HG03045 (cell line): ENCODE results near the gene B3GNT7.
"Not testable (repeated sequence)": the region's sequence is repeated elsewhere in the genome, so short reads cannot be mapped to it uniquely, and the experiment has no call there.

Source experiments
- ATAC-seq: cut with Tn5 transposase; IDR thresholded peaks from one replicate; pipeline ENCODE4 v1.9.1; 2021; ENCODE audit warnings: mild to moderate bottlenecking, moderate library complexity; ENCODE audit not compliant: unreplicated experiment

B3GNT7 gene

DNA sequence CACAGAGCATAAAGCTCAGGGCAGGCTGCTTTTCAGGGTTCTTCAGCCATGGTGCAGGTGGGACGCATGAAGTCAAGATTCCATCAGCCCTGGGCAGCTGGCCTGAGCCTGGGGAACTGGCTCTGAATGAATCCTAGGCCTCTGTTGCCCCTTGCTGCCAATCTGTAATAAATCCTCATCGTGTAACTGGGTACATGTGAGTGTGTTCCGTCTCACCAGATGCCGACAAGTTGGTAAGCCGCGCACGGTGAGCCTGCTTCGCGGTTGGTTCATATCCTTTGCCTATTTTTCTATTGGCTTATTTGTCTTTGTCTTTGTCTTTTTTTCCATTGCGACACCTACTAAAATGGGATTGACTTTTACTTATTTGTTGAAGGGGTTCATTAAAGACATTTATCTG, 27.7 kb downstream of the B3GNT7 start:
- ATAC-seq = no peak

- ATAC-seq = no peak
These were observed 29.8 kb downstream of the B3GNT7 start for GRCh38 chr2:231425291-231425810.

- no peak for ATAC-seq
These were observed 30.5 kb downstream of the B3GNT7 start for GRCh38 chr2:231425811-231426703.

DNA sequence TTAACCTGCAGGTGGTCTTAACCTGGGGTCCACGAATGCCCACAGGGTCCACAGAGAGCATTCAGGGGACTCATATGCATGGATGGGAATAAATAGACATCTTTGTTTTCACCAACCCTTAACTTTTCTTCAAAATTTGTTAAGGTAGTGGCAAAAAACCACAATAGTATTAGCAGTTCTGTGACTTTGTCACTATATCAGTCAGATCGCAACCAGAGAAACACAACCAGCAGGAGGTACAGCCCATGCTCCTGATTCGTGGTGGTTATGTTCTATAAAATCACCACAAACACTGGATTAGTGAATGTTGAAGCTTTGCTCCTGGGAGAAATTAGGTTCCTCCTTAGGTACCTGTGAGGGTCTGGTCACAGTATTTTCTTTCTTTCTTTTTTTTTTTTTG, 31.6 kb downstream of the B3GNT7 start:
- ATAC-seq = no peak

- no peak for ATAC-seq
These were observed 33.6 kb downstream of the B3GNT7 start for GRCh38 chr2:231429152-231429551.

GRCh38 chr2:231429901-231430300, 34.4 kb downstream of the B3GNT7 start:
- no peak for ATAC-seq

GRCh38 chr2:231430437-231430836, 34.9 kb downstream of the B3GNT7 start:
- ATAC-seq = not testable (repeated sequence)

GRCh38 chr2:231431606-231432005, 36.1 kb downstream of the B3GNT7 start:
- no peak for ATAC-seq

DNA sequence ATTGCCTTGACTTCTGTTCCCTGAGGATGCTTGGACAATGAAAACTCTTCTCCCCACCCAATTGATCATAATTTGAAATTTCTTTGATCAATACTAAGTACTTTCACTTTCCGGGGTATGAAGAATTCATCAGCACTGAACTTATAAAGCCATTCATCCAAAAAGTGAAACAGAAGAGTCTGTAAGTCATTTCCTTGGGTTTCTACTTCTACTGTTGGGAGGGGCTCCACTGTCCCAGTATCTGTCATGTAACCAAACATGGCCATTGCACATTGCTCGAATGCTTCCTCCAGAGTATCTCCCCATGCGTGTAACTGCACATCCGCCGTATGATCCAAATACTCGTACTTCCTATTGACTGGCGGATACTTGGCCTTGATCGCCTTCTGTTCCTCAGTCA, 38.5 kb downstream of the B3GNT7 start:
- ATAC-seq = no peak

DNA sequence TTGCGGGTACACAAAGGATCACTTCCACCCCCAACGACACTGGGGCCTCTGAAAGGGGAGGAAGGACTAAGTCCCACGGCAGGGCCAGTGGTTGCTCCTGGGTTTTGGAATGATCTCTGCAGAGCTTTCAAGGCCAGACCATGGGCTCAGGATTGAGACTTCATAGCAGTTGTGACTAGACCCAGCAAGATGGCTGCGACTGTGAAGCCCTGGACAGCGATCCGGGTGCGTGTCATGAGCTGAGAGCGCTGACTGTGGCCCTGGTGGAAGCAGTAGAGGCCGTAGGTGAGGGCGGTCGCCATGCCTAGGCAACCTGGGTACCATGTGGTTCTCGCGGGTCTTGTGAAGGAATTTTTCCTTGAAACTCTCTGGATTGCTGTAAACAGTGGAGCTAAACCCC, 41.4 kb downstream of the B3GNT7 start:
- ATAC-seq = no peak

DNA sequence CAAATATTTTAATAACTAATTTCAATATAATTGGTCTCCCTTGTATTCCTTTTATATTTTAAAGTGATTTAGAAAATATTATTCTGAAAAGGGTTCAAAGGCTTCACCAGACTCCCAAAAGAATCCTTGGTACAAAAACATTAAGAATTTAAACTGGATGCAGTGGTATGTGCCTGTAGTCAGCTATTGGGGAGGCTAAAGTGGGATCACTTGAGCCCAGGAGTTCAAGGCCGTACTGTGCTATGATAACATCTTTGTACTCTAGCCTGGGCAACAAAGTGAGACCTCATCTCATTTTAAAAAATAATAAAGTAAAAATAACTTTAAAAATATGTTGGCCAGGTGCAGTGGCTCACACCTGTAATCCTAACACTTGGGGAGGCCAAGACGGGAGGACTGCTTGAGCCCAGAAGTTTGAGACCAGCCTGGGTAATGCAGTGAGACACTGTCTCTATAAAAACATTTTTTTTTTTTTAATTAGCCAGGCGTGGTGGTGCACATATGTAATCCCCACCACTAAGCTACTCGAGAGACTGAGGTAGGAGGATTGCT, 54.1 kb downstream of the B3GNT7 start:
- ATAC-seq = no peak

- ATAC-seq = no peak
These were observed 55.1 kb downstream of the B3GNT7 start for GRCh38 chr2:231450548-231450989.
